ENCODE data around the gene FASTK. TPM values are rescaled to one million over a fixed set of nuclear protein-coding genes. Genes with fewer than 3 reads are reported as not detected.

FASTK gene
- total RNA-seq, 4 donors from 2014 or later: 51.3 to 82.2 (median 60.8) TPM

GRCh38 chr7:151071032-151071866 lies 9.4 kb downstream of the FASTK start:
- WGBS, 2 donors (ENCODE audit: low coverage in 1 of 2): 80% methylated on average over 1 to 3 of the region's 39 CpGs
- Histone ChIP-seq H3K4me3 (no peak overlapping the region), H3K36me3 (peaks cover 0 to 100% of the 10 kb centered on the region in 2 donors), H3K4me1 (no peaks in the 10 kb centered on the region), H3K27me3 (no peaks in the 10 kb centered on the region), H3K9me3 (no peaks in the 10 kb centered on the region), H3K27ac (no peak overlapping the region)
- no peak for TF ChIP-seq POLR2A (IDR thresholded peaks at IDR 0.05)
- no peak for TF ChIP-seq POLR2AphosphoS5 (IDR thresholded peaks at IDR 0.05)
- TF ChIP-seq CTCF (IDR thresholded peaks at IDR 0.05): no peak
- no peak for TF ChIP-seq EP300 (IDR thresholded peaks at IDR 0.05)
- no peak for ATAC-seq

GRCh38 chr7:151070574-151070960 lies 10.0 kb downstream of the FASTK start:
- peaks cover 0 to 100% of the 10 kb centered on the region in 2 donors for H3K36me3 ChIP-seq
- TF ChIP-seq POLR2A (IDR thresholded peaks at IDR 0.05): no peak
- no peak for TF ChIP-seq POLR2AphosphoS5 (IDR thresholded peaks at IDR 0.05)
- TF ChIP-seq CTCF (IDR thresholded peaks at IDR 0.05): no peak
- no peak for TF ChIP-seq EP300 (IDR thresholded peaks at IDR 0.05)
- H3K27ac ChIP-seq: no peak overlapping the region
- H3K27me3 ChIP-seq: no peaks in the 10 kb centered on the region
- H3K4me1 ChIP-seq: no peaks in the 10 kb centered on the region
- no peaks in the 10 kb centered on the region for H3K9me3 ChIP-seq
- H3K4me3 ChIP-seq: no peak overlapping the region
- no peak for ATAC-seq
- WGBS, 2 donors (ENCODE audit: low coverage in 1 of 2): 92% methylated on average over 2 of the region's 15 CpGs; no CpG with 5 or more reads in 1 of the 2 donors

- Histone ChIP-seq H3K36me3 (peaks cover 0 to 100% of the 10 kb centered on the region in 2 donors), H3K4me1 (no peaks in the 10 kb centered on the region), H3K27ac (no peak overlapping the region), H3K9me3 (no peaks in the 10 kb centered on the region), H3K4me3 (no peak overlapping the region), H3K27me3 (no peaks in the 10 kb centered on the region)
- ATAC-seq: no peak
- no CpG with 5 or more reads among the region's 17 CpGs for WGBS, 2 donors (ENCODE audit: low coverage in 1 of 2)
- TF ChIP-seq POLR2A (IDR thresholded peaks at IDR 0.05) (no peak), POLR2AphosphoS5 (IDR thresholded peaks at IDR 0.05) (no peak), EP300 (IDR thresholded peaks at IDR 0.05) (no peak), CTCF (IDR thresholded peaks at IDR 0.05) (no peak)
Observed at GRCh38 chr7:151069841-151070573, 10.6 kb downstream of the FASTK start.

GRCh38 chr7:151068069-151068773 lies 12.4 kb downstream of the FASTK start:
- TF ChIP-seq POLR2A (IDR thresholded peaks at IDR 0.05): no peak
- no peak for TF ChIP-seq EP300 (IDR thresholded peaks at IDR 0.05)
- no peak for TF ChIP-seq POLR2AphosphoS5 (IDR thresholded peaks at IDR 0.05)
- TF ChIP-seq CTCF (IDR thresholded peaks at IDR 0.05): no peak
- H3K27me3 ChIP-seq: no peaks in the 10 kb centered on the region
- 72 to 87% methylated on average over 4 to 7 of the region's 12 CpGs for WGBS, 2 donors (ENCODE audit: low coverage in 1 of 2)
- peaks cover 0 to 98% of the 10 kb centered on the region in 2 donors for H3K36me3 ChIP-seq
- no peak overlapping the region for H3K4me3 ChIP-seq
- no peaks in the 10 kb centered on the region for H3K9me3 ChIP-seq
- H3K4me1 ChIP-seq: peaks cover 0 to 10% (median 0%) of the 10 kb centered on the region in 3 donors
- no peak for ATAC-seq
- no peak overlapping the region for H3K27ac ChIP-seq
